Measurements from ENCODE around the gene CFL2. TPM values are rescaled to one million over a fixed set of nuclear protein-coding genes. Genes with fewer than 3 reads are reported as not detected.

CFL2 gene
- total and polyA plus RNA-seq, 8 donors, result 22.0 to 214 (median 43.0) TPM

- peak overlapping the region in 1 of 5 donors; percentile 44 for H3K27ac ChIP-seq
- no peaks in the 10 kb centered on the region for H3K36me3 ChIP-seq
- DNase-seq, result peak; percentile 40 to 51
- H3K4me3 ChIP-seq, result peak overlapping the region; percentile 36 to 46 (median 40)
- H3K27me3 ChIP-seq, result no peaks in the 10 kb centered on the region
- H3K9me3 ChIP-seq, result no peaks in the 10 kb centered on the region
- 36 to 49% (median 42%) methylated on average over 18 of the region's 18 CpGs for WGBS, 5 donors
- no peak for TF ChIP-seq POLR2A (IDR thresholded peaks at IDR 0.05)
- TF ChIP-seq EP300 (IDR thresholded peaks at IDR 0.05), result no peak
- TF ChIP-seq POLR2AphosphoS5 (IDR thresholded peaks at IDR 0.05), result no peak
- no peak for TF ChIP-seq CTCF (IDR thresholded peaks at IDR 0.05)
- intact Hi-C loops (cut with DNase I; ENCODE audit: low total_unique reads), result no loop called here
- peaks cover 0 to 10% (median 5%) of the 10 kb centered on the region in 4 donors for H3K4me1 ChIP-seq
Observed at GRCh38 chr14:34693228-34693939, 21.0 kb downstream of the CFL2 start.

- no peak for DNase-seq
- no peaks in the 10 kb centered on the region for H3K36me3 ChIP-seq
- 66 to 77% (median 74%) methylated on average over 2 of the region's 2 CpGs for WGBS, 5 donors
- H3K27ac ChIP-seq, result no peak overlapping the region
- H3K4me1 ChIP-seq, result peaks cover 0 to 10% (median 5%) of the 10 kb centered on the region in 4 donors
- intact Hi-C loops (cut with DNase I; ENCODE audit: low total_unique reads), result no loop called here
- peak overlapping the region; percentile 36 to 46 (median 40) for H3K4me3 ChIP-seq
- H3K27me3 ChIP-seq, result no peaks in the 10 kb centered on the region
- no peak for TF ChIP-seq CTCF (IDR thresholded peaks at IDR 0.05)
- no peak for TF ChIP-seq POLR2A (IDR thresholded peaks at IDR 0.05)
- TF ChIP-seq EP300 (IDR thresholded peaks at IDR 0.05), result no peak
- no peak for TF ChIP-seq POLR2AphosphoS5 (IDR thresholded peaks at IDR 0.05)
- no peaks in the 10 kb centered on the region for H3K9me3 ChIP-seq
Observed at GRCh38 chr14:34692898-34693227, 21.5 kb downstream of the CFL2 start.

GRCh38 chr14:34692348-34692747 is 22.0 kb downstream of the CFL2 start:
- Histone ChIP-seq H3K27ac (no peak overlapping the region), H3K4me1 (peaks cover 0 to 10% (median 5%) of the 10 kb centered on the region in 4 donors), H3K9me3 (no peaks in the 10 kb centered on the region), H3K4me3 (no peak overlapping the region), H3K36me3 (no peaks in the 10 kb centered on the region), H3K27me3 (no peaks in the 10 kb centered on the region)
- 71 to 85% (median 81%) methylated on average over 4 of the region's 4 CpGs for WGBS, 5 donors
- TF ChIP-seq POLR2AphosphoS5 (IDR thresholded peaks at IDR 0.05) (no peak), CTCF (IDR thresholded peaks at IDR 0.05) (no peak), POLR2A (IDR thresholded peaks at IDR 0.05) (no peak), EP300 (IDR thresholded peaks at IDR 0.05) (no peak)
- no peak for DNase-seq
- intact Hi-C loops (cut with DNase I; ENCODE audit: low total_unique reads), result no loop called here

GRCh38 chr14:34691206-34691605 is 23.2 kb downstream of the CFL2 start:
- H3K27ac ChIP-seq, result no peak overlapping the region
- intact Hi-C loops (cut with DNase I; ENCODE audit: low total_unique reads), result no loop called here
- WGBS, 5 donors, result 60 to 74% (median 68%) methylated on average over 4 of the region's 4 CpGs
- no peaks in the 10 kb centered on the region for H3K36me3 ChIP-seq
- H3K9me3 ChIP-seq, result no peaks in the 10 kb centered on the region
- TF ChIP-seq POLR2A (IDR thresholded peaks at IDR 0.05) (no peak), POLR2AphosphoS5 (IDR thresholded peaks at IDR 0.05) (no peak), EP300 (IDR thresholded peaks at IDR 0.05) (no peak), CTCF (IDR thresholded peaks at IDR 0.05) (no peak)
- H3K27me3 ChIP-seq, result no peaks in the 10 kb centered on the region
- H3K4me1 ChIP-seq, result peaks cover 0 to 10% (median 5%) of the 10 kb centered on the region in 4 donors
- no peak for DNase-seq
- no peak overlapping the region for H3K4me3 ChIP-seq
